SK-N-SH treated with all-trans-retinoic acid at 6 μM for 48 hours (cell line): ENCODE data around the gene SLC34A3.

Experiments
- ATAC-seq: fragments of 200-7000 bp; cut with Tn5 transposase; 3 replicates; pipeline ENCODE4 v1.9.1; 2020; ENCODE audit warnings: mild to moderate bottlenecking, moderate library complexity
- ARNTL ChIP-seq: fragments of 450-650 bp; formaldehyde crosslinking; IDR thresholded peaks from 2 replicates; pipeline ENCODE4 v1.5.0; 2020; ENCODE audit warnings: low read depth, mild to moderate bottlenecking, moderate library complexity, borderline replicate concordance
- BACH2 ChIP-seq: fragments of 250-450 bp; sonication (Bioruptor Pico); IDR thresholded peaks from 2 replicates; pipeline ENCODE4 v1.9.0; 2021; ENCODE audit warnings: mild to moderate bottlenecking, borderline replicate concordance
- CREB5 ChIP-seq: fragments of 250-450 bp; sonication (Bioruptor Pico); IDR thresholded peaks from 2 replicates; pipeline ENCODE4 v1.5.1; 2020; ENCODE audit warnings: low read depth, mild to moderate bottlenecking, moderate library complexity
- CSDC2 ChIP-seq: fragments of 250-450 bp; sonication (Bioruptor Pico); IDR thresholded peaks from 2 replicates; pipeline ENCODE4 v1.5.0; 2020; ENCODE audit warnings: mild to moderate bottlenecking, moderate library complexity
- GLIS3 ChIP-seq: fragments of 250-450 bp; sonication (Bioruptor Pico); IDR thresholded peaks from 2 replicates; pipeline ENCODE4 v1.5.0; 2020; ENCODE audit warnings: mild to moderate bottlenecking, moderate library complexity
- OSR1 ChIP-seq: fragments of 250-450 bp; sonication (Bioruptor Pico); IDR thresholded peaks from 2 replicates; pipeline ENCODE4 v1.8.0; 2022; ENCODE audit warnings: moderate library complexity, mild to moderate bottlenecking, inconsistent platforms
- POU6F1 ChIP-seq: fragments of 250-450 bp; sonication (Bioruptor Pico); IDR thresholded peaks from 2 replicates; pipeline ENCODE4 v1.8.0; 2021; ENCODE audit warnings: low read depth, mild to moderate bottlenecking, moderate library complexity, borderline replicate concordance
- PPARA ChIP-seq: fragments of 250-450 bp; sonication (Bioruptor Pico); IDR thresholded peaks from 2 replicates; pipeline ENCODE4 v1.5.0; 2020; ENCODE audit warnings: mild to moderate bottlenecking, borderline replicate concordance
- RARB ChIP-seq: fragments of 250-450 bp; sonication (Bioruptor Pico); IDR thresholded peaks from 2 replicates; pipeline ENCODE4 v1.8.0; 2021; ENCODE audit warnings: mild to moderate bottlenecking, moderate library complexity
- SNAI2 ChIP-seq: fragments of 250-450 bp; sonication (Bioruptor Pico); IDR thresholded peaks from 2 replicates; pipeline ENCODE4 v1.5.0; 2020; ENCODE audit warnings: mild to moderate bottlenecking, moderate library complexity
- TCF4 ChIP-seq: fragments of 250-450 bp; sonication (Bioruptor Pico); IDR thresholded peaks from 2 replicates; pipeline ENCODE4 v1.8.0; 2021; ENCODE audit warnings: mild to moderate bottlenecking, moderate library complexity, borderline replicate concordance
- TOX ChIP-seq: fragments of 250-450 bp; sonication (Bioruptor Pico); IDR thresholded peaks from 2 replicates; pipeline ENCODE4 v1.8.0; 2021; ENCODE audit warnings: mild to moderate bottlenecking, moderate library complexity, borderline replicate concordance
- TSHZ2 ChIP-seq: fragments of 250-450 bp; sonication (Bioruptor Pico); IDR thresholded peaks from 2 replicates; pipeline ENCODE4 v1.5.0; 2020; ENCODE audit warnings: mild to moderate bottlenecking, moderate library complexity
- ZC3H10 ChIP-seq: fragments of 250-450 bp; sonication (Bioruptor Pico); IDR thresholded peaks from 2 replicates; pipeline ENCODE4 v1.5.1; 2021; ENCODE audit warnings: mild to moderate bottlenecking, moderate library complexity
- ZFP3 ChIP-seq: fragments of 250-450 bp; sonication (Bioruptor Pico); IDR thresholded peaks from 2 replicates; pipeline ENCODE4 v1.5.0; 2020; ENCODE audit warnings: mild to moderate bottlenecking, moderate library complexity
- ZFP30 ChIP-seq: fragments of 450-650 bp; formaldehyde crosslinking; IDR thresholded peaks from 2 replicates; pipeline ENCODE4 v1.5.0; 2022; ENCODE audit warnings: mild to moderate bottlenecking, moderate library complexity
- ZNF565 ChIP-seq: fragments of 450-650 bp; formaldehyde crosslinking; conservative IDR thresholded peaks from 2 replicates; pipeline ENCODE4 v1.5.0; 2020; ENCODE audit warnings: low read depth, mild to moderate bottlenecking, moderate library complexity
- ZNF70 ChIP-seq: fragments of 450-650 bp; formaldehyde crosslinking; IDR thresholded peaks from 2 replicates; pipeline ENCODE4 v1.5.0; 2020; ENCODE audit warnings: mild to moderate bottlenecking, moderate library complexity

The SLC34A3 gene

GRCh38 chr9:137231372-137232039 is 805 bp downstream of the SLC34A3 start (continued):
- no peak for TF ChIP-seq ZNF70 (CRISPR knock-in tag)

- TF ChIP-seq TCF4 (CRISPR knock-in tag) (no peak), TOX (CRISPR knock-in tag) (no peak), SNAI2 (CRISPR knock-in tag) (no peak), ZC3H10 (CRISPR knock-in tag) (no peak), TSHZ2 (no peak)
- ATAC-seq = no peak
Measured at GRCh38 chr9:137232101-137232500, 1.4 kb downstream of the SLC34A3 start.

DNA sequence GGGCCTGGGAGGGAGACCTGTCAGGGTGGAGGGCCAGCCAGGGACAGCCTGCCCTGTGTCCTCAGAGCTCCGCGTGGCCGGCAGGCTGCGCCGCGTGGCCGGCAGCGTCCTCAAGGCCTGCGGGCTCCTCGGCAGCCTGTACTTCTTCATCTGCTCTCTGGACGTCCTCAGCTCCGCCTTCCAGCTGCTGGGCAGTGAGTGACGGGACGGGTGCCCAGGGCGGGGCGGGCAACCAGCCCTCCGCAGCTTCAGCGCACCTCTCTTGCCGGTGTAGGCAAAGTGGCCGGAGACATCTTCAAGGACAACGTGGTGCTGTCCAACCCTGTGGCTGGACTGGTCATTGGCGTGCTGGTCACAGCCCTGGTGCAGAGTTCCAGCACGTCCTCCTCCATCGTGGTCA is 1.8 kb downstream of the SLC34A3 start:
- no peak for ATAC-seq
- TF ChIP-seq BACH2 (CRISPR knock-in tag) (no peak), ZNF565 (CRISPR knock-in tag) (no peak), OSR1 (no peak), ARNTL (CRISPR knock-in tag) (no peak), ZNF70 (CRISPR knock-in tag) (no peak)

DNA sequence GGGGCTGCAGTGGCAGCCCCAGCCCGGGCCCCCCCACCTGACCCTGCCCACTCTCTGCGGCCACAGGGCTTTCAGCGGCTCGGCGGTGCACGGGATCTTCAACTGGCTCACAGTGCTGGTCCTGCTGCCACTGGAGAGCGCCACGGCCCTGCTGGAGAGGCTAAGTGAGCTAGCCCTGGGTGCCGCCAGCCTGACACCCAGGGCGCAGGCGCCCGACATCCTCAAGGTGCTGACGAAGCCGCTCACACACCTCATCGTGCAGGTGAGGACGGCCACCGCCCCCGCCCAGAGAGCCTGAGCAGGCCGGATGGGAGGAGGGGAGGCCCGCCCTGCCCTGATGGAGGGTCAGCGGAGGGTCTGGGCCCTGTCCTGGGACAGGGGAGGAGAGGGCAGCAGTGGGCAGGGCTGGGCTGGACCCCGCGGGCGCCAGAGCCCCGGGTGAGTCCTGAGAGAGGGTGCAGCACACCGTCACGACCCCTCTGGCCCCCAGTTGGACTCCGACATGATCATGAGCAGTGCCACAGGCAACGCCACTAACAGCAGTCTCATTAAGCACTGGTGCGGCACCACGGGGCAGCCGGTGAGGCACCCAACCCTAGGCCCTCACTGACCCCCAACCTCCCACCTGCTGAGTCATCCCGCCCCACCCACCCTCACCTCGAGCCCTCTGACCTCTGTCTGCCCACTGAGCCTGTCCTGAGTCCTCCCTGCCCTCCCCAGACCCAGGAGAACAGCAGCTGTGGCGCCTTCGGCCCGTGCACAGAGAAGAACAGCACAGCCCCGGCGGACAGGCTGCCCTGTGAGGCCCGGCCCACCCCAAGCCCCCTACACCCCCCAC is 2.7 kb downstream of the SLC34A3 start:
- no peak for TF ChIP-seq ZFP3 (CRISPR knock-in tag)
- TF ChIP-seq CSDC2 (CRISPR knock-in tag) = no peak
- no peak for TF ChIP-seq ZFP30
- TF ChIP-seq POU6F1 (CRISPR knock-in tag) = no peak
- no peak for TF ChIP-seq RARB (CRISPR knock-in tag)
- no peak for TF ChIP-seq CREB5 (CRISPR knock-in tag)
- no peak for TF ChIP-seq SNAI2 (CRISPR knock-in tag)
- ATAC-seq = no peak

GRCh38 chr9:137234055-137234697 is 3.5 kb downstream of the SLC34A3 start:
- TF ChIP-seq SNAI2 (CRISPR knock-in tag) (no peak), ZC3H10 (CRISPR knock-in tag) (no peak), POU6F1 (CRISPR knock-in tag) (no peak), ZFP30 (no peak), GLIS3 (CRISPR knock-in tag) (no peak), RARB (CRISPR knock-in tag) (no peak), TSHZ2 (no peak), PPARA (CRISPR knock-in tag) (no peak), CSDC2 (CRISPR knock-in tag) (no peak)
- no peak for ATAC-seq
